Measurements from ENCODE around the gene TUB. TPM values are rescaled to one million over a fixed set of nuclear protein-coding genes. Genes with fewer than 3 reads are reported as not detected.

TUB gene
- total and polyA plus RNA-seq, 2 donors (not counting 1 experiment from before 2014, with no cell fraction given) = 9.6 to 10.4 TPM

- no peaks in the 10 kb centered on the region for H3K27me3 ChIP-seq (ENCODE audit: control insufficient read depth, insufficient read depth, low read length)
- H3K4me2 ChIP-seq (ENCODE audit: extremely low read depth, insufficient read depth, low read length) = no peak overlapping the region
- H2AFZ ChIP-seq (ENCODE audit: low read length) = no peak overlapping the region
- H3K79me2 ChIP-seq (ENCODE audit: control insufficient read depth, insufficient read depth, low read length) = no peaks in the 10 kb centered on the region
- no peak for TF ChIP-seq CTCF (conservative IDR thresholded peaks at IDR 0.05 in 1 of 2, IDR thresholded peaks at IDR 0.05 in 1 of 2; ENCODE audit: low read depth in 1 of 2, low read length in 2 of 2)
- no peak for TF ChIP-seq EZH2 (IDR thresholded peaks at IDR 0.05; ENCODE audit: low read length, missing control alignments)
- no peak overlapping the region for H3K27ac ChIP-seq (ENCODE audit: insufficient read depth, low read length)
- H3K36me3 ChIP-seq (ENCODE audit: control insufficient read depth, insufficient read depth, low read length) = peaks cover 3% of the 10 kb centered on the region
- H4K20me1 ChIP-seq (ENCODE audit: control insufficient read depth, extremely low read depth, insufficient read depth, low read length) = no peaks in the 10 kb centered on the region
- no peaks in the 10 kb centered on the region for H3K9me3 ChIP-seq (ENCODE audit: control insufficient read depth, insufficient read depth, low read depth, low read length)
- no peak overlapping the region for H3K4me3 ChIP-seq (replicated peaks in 1 of 4; ENCODE audit: control extremely low read depth in 1 of 4, insufficient read depth in 1 of 4, low read depth in 3 of 4, low read length in 4 of 4)
- H3K4me1 ChIP-seq (ENCODE audit: control insufficient read depth, extremely low read depth, insufficient read depth, low read length) = peaks cover 6% of the 10 kb centered on the region
- DNase-seq (ENCODE audit: low read depth in 2 of 2) = no peak
- no peak overlapping the region for H3K9ac ChIP-seq (ENCODE audit: insufficient read depth, low read length)
These were observed 16.9 kb downstream of the TUB start for GRCh38 chr11:8097926-8098325.

- TF ChIP-seq CTCF (conservative IDR thresholded peaks at IDR 0.05 in 1 of 2, IDR thresholded peaks at IDR 0.05 in 1 of 2; ENCODE audit: low read depth in 1 of 2, low read length in 2 of 2) = no peak
- TF ChIP-seq EZH2 (IDR thresholded peaks at IDR 0.05; ENCODE audit: low read length, missing control alignments) = no peak
- peaks cover 6% of the 10 kb centered on the region for H3K4me1 ChIP-seq (ENCODE audit: control insufficient read depth, extremely low read depth, insufficient read depth, low read length)
- no peak overlapping the region for H3K27ac ChIP-seq (ENCODE audit: insufficient read depth, low read length)
- DNase-seq (ENCODE audit: low read depth in 2 of 2) = peak in 1 of 2 donors; percentile 61
- no peaks in the 10 kb centered on the region for H3K27me3 ChIP-seq (ENCODE audit: control insufficient read depth, insufficient read depth, low read length)
- H4K20me1 ChIP-seq (ENCODE audit: control insufficient read depth, extremely low read depth, insufficient read depth, low read length) = no peaks in the 10 kb centered on the region
- no peak overlapping the region for H3K9ac ChIP-seq (ENCODE audit: insufficient read depth, low read length)
- H3K36me3 ChIP-seq (ENCODE audit: control insufficient read depth, insufficient read depth, low read length) = peaks cover 3% of the 10 kb centered on the region
- H3K4me3 ChIP-seq (replicated peaks in 1 of 4; ENCODE audit: control extremely low read depth in 1 of 4, insufficient read depth in 1 of 4, low read depth in 3 of 4, low read length in 4 of 4) = no peak overlapping the region
- H3K9me3 ChIP-seq (ENCODE audit: control insufficient read depth, insufficient read depth, low read depth, low read length) = no peaks in the 10 kb centered on the region
- no peaks in the 10 kb centered on the region for H3K79me2 ChIP-seq (ENCODE audit: control insufficient read depth, insufficient read depth, low read length)
- no peak overlapping the region for H3K4me2 ChIP-seq (ENCODE audit: extremely low read depth, insufficient read depth, low read length)
- no peak overlapping the region for H2AFZ ChIP-seq (ENCODE audit: low read length)
These were observed 17.4 kb downstream of the TUB start for GRCh38 chr11:8098361-8098760.

GRCh38 chr11:8098879-8099278, 17.9 kb downstream of the TUB start:
- no peak for TF ChIP-seq EZH2 (IDR thresholded peaks at IDR 0.05; ENCODE audit: low read length, missing control alignments)
- no peak for TF ChIP-seq CTCF (conservative IDR thresholded peaks at IDR 0.05 in 1 of 2, IDR thresholded peaks at IDR 0.05 in 1 of 2; ENCODE audit: low read depth in 1 of 2, low read length in 2 of 2)
- Histone ChIP-seq H3K9me3 (ENCODE audit: control insufficient read depth, insufficient read depth, low read depth, low read length) (no peaks in the 10 kb centered on the region), H3K27ac (ENCODE audit: insufficient read depth, low read length) (no peak overlapping the region), H3K36me3 (ENCODE audit: control insufficient read depth, insufficient read depth, low read length) (peaks cover 3% of the 10 kb centered on the region), H2AFZ (ENCODE audit: low read length) (no peak overlapping the region), H3K79me2 (ENCODE audit: control insufficient read depth, insufficient read depth, low read length) (no peaks in the 10 kb centered on the region), H3K9ac (ENCODE audit: insufficient read depth, low read length) (no peak overlapping the region), H3K4me1 (ENCODE audit: control insufficient read depth, extremely low read depth, insufficient read depth, low read length) (peaks cover 6% of the 10 kb centered on the region), H3K4me3 (replicated peaks in 1 of 4; ENCODE audit: control extremely low read depth in 1 of 4, insufficient read depth in 1 of 4, low read depth in 3 of 4, low read length in 4 of 4) (no peak overlapping the region), H3K27me3 (ENCODE audit: control insufficient read depth, insufficient read depth, low read length) (no peaks in the 10 kb centered on the region), H3K4me2 (ENCODE audit: extremely low read depth, insufficient read depth, low read length) (no peak overlapping the region), H4K20me1 (ENCODE audit: control insufficient read depth, extremely low read depth, insufficient read depth, low read length) (no peaks in the 10 kb centered on the region)
- peak in 1 of 2 donors; percentile 29 for DNase-seq (ENCODE audit: low read depth in 2 of 2)

All from fibroblast of lung (primary cell).